B cell (primary cell): ENCODE results near the gene SLC25A21.

ENCODE experiments used
- EZH2 ChIP-seq: IDR thresholded peaks from 2 replicates; pipeline ENCODE4 v1.6.1; 2012; ENCODE audit warnings: borderline replicate concordance, low read depth, mild to moderate bottlenecking, moderate library complexity, low read length; ENCODE audit not compliant: insufficient read depth, poor library complexity, severe bottlenecking
- TF ChIP-seq, protein P1 (sequence below): fragments of 200-600 bp; IDR thresholded peaks from one replicate; pipeline ENCODE4 v1.8.0; 2022; ENCODE audit warnings: antibody characterized with exemption, mild to moderate bottlenecking

DNA sequence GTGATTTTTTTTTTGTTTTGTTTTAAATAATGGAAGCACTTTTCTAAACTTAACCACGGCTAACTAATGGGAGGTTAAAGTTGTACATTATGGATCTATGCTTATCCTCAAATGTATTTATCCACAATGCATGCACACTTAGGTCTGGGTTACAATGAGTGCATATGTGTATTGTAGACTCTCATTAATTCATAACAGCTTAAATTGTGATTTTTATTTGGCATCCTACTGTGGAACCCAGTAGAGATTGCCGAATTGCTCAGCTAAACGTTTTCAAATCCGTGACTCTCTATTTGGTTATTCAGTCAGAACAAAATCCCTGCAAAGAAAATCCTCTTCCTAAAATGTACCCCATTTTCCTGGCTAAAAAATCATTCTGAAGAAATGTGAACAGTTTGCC is 244.0 kb downstream of the SLC25A21 start:
- TF ChIP-seq, protein P1, sequence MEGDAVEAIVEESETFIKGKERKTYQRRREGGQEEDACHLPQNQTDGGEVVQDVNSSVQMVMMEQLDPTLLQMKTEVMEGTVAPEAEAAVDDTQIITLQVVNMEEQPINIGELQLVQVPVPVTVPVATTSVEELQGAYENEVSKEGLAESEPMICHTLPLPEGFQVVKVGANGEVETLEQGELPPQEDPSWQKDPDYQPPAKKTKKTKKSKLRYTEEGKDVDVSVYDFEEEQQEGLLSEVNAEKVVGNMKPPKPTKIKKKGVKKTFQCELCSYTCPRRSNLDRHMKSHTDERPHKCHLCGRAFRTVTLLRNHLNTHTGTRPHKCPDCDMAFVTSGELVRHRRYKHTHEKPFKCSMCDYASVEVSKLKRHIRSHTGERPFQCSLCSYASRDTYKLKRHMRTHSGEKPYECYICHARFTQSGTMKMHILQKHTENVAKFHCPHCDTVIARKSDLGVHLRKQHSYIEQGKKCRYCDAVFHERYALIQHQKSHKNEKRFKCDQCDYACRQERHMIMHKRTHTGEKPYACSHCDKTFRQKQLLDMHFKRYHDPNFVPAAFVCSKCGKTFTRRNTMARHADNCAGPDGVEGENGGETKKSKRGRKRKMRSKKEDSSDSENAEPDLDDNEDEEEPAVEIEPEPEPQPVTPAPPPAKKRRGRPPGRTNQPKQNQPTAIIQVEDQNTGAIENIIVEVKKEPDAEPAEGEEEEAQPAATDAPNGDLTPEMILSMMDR, result no peak
- TF ChIP-seq EZH2, result no peak
